DMS 273 (cell line): ENCODE data around the gene AAMP.

ENCODE experiments used
- DNase-seq: peaks from one replicate; lab custom pipeline; 2025; ENCODE audit not compliant: unreplicated experiment; lab: John Stamatoyannopoulos, UW

The AAMP gene

GRCh38 chr2:218260166-218260565 lies 9.8 kb downstream of the AAMP start:
- no peak for DNase-seq

GRCh38 chr2:218259099-218259961 lies 10.6 kb downstream of the AAMP start:
- DNase-seq = no peak

- DNase-seq = peak; percentile 60
These were observed 12.5 kb downstream of the AAMP start for GRCh38 chr2:218257390-218257981.

GRCh38 chr2:218256612-218257350 lies 13.2 kb downstream of the AAMP start:
- DNase-seq = no peak

- DNase-seq = no peak
These were observed 14.5 kb downstream of the AAMP start for GRCh38 chr2:218255446-218255845.

DNA sequence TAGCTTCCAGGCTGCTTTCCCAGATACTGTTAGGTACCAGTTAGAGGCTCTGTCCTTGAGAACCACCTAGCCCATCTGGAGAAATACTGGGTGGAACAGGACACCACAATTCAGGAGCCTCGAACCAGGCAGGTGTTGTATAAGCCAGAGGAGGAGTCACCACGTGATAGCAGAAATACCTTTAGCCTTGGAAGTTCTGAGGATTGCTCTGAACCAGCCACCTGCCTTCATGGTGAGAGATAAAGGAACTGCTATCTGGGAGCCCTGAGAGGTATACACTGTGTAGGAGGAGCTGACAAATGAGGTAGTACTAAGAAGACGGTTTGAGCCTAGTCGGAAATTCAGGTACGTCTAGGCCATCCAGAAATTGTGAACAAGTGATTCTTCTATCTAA lies 16.7 kb downstream of the AAMP start:
- DNase-seq = no peak

DNA sequence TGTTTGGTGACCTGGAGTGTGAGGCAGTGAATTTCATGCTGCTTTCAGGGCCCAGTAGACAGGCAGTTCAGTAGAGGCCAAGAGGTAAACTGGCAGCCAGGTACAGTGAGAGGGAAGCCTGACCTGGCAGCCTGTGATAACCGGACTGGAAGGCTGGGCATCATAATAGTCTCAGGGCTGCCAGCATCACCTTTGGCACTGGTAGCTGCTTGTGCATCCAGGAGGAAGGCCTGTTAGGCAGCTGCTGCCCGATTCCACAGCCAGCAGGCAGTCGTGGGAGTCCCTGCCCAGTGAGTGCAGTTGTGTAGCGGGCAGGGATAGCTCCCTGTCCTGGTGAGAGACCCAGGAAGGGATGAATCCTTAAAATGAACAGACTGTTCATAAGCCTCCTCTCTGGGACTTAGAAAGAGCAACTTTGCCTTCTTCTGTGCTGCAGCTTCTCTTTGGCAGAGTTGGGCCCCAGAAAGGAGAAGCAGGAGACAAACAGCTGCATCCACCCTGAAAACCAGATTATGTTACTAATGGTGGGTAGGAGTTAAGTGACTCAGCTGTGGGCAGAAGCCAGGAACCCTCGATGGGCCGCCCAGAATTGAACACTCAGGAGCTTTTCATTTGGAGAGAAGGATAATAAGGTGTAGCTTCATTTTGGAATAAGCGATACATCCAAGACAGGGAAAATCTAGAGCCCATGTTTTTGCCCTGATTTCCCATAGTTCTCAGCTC lies 17.3 kb downstream of the AAMP start:
- no peak for DNase-seq

DNA sequence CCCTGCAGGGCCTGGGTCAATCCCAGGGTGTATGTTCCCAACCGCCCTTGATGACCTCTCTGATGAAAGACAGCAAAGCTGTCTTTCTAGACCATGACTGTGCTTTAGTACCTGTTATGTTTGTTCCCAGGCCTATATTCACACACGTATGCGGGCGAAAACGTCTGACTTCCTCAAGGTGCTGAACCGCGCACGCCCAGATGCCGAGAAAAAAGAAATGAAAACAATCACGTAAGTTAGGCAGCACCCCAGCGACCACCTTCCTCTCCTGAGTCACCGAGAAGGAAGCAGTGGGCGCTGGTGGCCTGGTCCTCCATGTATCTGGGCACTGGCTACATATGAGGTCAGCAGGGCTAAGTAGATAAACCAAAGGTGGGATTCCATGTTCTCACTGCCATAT lies 20.2 kb downstream of the AAMP start:
- DNase-seq = no peak

DNA sequence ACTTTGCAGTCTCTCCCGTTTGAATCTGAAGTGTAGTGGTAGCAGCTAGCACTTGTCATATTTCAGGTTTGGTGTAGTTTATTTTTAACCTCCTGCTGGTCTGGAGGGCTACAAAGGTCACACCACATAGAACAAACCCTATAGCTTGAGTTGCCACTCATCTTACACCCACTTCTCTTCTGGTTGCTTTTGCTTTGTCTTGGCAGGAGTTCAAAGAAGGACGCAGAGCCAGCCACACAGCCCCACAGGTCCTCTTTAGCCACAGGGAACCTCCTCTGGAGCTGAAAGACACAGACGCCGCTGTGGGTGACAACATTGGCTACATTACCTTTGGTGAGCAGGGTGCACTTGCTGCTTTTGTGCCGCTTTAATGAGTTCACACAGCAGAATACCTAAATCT lies 24.7 kb downstream of the AAMP start:
- no peak for DNase-seq

- no peak for DNase-seq
These were observed 25.3 kb downstream of the AAMP start for GRCh38 chr2:218244665-218245064.

GRCh38 chr2:218244204-218244603 lies 25.7 kb downstream of the AAMP start:
- DNase-seq = no peak

DNA sequence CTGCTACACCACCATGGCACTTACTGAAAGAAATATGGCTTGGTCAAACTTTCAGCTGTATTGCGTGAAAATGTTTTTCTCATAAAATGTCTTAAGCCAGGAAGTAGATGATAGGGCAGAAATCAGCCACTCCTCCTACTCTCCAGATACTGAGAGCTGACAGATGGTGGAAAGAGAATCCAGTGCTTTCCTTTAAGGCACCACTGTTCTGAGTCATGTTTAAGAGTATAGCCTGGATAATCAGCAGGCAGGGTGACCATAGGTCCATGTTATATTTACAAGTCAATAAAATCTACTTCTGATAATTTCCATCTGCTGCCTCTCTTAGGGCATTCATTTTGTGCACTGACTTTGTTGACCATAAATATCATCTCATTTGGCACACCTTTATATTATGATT lies 31.1 kb downstream of the AAMP start:
- peak; percentile 45 for DNase-seq

DNA sequence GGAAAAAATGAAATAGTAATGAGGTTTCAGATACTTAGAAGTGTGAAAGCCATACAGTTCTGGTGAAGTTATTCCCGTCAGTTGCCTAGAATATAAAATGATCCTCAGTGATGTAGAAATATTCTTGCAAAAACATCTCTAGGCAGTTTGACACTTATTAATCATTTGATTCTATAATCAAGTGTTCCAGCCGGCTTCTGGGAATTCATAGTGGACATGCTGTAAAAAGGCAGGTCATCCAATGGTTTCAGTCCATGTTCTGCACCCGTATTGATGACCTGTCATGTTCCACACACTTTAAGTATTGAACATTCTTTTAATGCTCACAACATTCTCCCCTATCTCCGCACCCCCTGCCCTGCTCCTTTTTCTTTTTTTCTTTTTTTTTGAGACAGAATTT lies 33.1 kb downstream of the AAMP start:
- no peak for DNase-seq

- no peak for DNase-seq
These were observed 34.9 kb downstream of the AAMP start for GRCh38 chr2:218235017-218235416.

GRCh38 chr2:218234521-218234920 lies 35.4 kb downstream of the AAMP start:
- no peak for DNase-seq

DNA sequence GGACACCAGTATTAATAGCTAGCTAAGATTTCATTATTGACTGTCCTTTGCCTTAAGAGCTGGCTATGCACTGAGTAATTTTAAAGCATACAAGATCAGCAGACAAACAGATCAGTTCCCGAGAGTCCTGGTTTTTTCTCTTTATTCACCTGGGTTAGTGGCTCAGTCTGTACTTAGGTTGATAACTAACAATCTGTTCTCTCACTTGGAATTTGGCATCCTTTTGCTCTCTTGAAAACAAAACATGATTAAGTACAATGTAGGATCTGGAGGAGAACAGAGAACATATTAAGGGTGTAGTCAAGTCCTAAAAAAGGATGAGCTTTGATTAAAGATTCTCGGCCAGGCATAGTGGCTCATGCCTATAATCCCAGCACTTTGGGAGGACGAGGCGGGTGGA lies 36.4 kb downstream of the AAMP start:
- DNase-seq = no peak

DNA sequence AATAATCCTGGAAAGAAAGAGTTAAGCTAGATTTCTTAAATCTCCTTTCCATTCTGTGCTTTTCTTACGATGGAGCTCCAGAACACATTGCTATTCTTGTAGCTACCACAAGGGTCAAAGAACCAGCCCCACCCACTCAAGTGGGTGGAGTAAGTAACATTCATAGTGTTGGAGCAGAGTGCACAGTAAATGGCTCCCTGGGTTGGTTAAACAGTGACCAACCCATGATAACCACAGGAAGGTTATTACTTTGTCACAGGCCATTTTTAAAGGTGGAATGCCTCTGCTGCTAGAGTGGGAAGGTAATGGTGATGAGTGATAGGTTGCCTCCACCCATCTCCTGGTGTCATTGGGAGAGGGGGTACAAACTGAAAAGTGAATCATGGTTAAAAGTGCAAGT lies 39.1 kb downstream of the AAMP start:
- peak; percentile 40 for DNase-seq

DNA sequence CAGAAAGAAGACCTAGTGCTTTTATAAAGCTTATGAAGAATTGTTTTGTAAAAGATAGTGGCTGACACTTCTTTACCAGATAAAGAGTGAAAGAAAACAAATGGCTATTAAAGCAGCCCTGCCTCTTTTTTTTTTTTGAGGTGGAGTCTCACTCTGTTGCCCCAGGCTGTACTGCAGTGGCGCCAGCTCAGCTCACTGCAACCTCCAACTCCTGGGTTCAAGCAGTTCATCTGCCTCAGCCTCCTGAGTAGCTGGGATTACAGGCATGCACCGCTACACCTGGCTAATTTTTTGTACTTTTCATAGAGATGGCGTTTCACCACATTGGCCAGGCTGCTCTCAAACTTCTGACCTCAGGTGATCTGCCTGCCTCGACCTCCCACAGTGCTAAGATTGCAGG lies 40.1 kb downstream of the AAMP start:
- no peak for DNase-seq

DNA sequence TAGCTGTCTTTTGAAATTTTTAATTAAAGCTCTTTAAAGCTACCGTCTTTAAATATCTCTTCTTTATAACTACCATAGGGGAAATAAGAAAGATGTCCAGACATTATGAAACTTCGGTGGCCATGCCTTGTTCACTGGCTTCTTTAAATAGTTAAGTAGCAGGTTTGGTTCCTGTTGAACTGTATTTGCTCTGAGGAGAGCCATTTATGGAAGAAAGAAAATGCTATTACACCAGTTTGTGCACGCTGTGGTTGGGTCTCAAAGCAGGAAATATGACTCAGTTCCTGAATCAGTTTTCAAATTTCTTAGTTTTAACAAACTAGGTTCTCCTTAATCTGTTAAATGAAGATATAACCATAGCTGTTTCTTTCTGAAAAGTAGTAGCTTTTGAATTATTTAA lies 40.7 kb downstream of the AAMP start:
- no peak for DNase-seq

DNA sequence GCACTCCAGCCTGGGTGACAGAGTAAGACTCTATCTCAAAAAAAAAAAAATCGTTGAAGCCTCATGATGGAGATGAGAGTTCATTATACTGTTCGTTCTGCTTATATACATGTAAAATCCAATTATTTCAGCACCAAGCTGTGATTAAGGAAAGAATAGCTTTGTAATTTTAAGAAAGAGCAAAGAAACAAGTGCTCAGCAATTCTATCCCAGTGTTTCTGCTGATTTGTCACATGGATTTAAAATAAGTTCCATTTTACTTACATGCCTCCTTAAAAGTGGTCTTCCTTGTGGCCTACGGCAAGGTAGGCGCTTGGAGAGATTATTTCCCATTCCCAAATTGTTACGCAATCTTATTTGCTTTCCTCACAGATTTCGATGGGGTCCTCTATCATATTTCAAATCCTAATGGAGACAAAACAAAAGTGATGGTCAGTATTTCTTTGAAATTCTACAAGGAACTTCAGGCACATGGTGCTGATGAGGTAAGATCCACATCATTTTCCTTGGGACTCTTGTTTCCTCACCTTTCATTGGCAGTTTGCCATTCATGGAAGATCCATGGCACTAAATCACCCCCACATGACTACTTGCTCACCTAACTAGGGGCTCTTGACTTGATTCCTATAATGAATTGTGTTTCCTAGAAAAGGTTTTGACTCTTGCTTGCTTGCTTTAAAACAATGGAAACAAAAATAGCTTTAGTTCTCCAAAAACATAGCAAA lies 41.4 kb downstream of the AAMP start:
- peak; percentile 8 for DNase-seq

GRCh38 chr2:218226903-218227302 lies 43.0 kb downstream of the AAMP start:
- no peak for DNase-seq
